Measurements from ENCODE around the gene BAIAP2L2.

- TF ChIP-seq CTCF (IDR thresholded peaks at IDR 0.05; ENCODE audit: low read depth, low read length, missing input control), result no peak
- no peak for TF ChIP-seq ZBTB33 (IDR thresholded peaks at IDR 0.05)
- no peak for TF ChIP-seq SP1 (IDR thresholded peaks at IDR 0.05)
- TF ChIP-seq RXRA (IDR thresholded peaks at IDR 0.05), result no peak
- no peak for TF ChIP-seq RAD21 (IDR thresholded peaks at IDR 0.05)
- TF ChIP-seq HNF4G (IDR thresholded peaks at IDR 0.05), result no peak
- TF ChIP-seq EGR1 (IDR thresholded peaks at IDR 0.05; ENCODE audit: low read depth in 2 of 2), result no peak
- TF ChIP-seq GABPA (IDR thresholded peaks at IDR 0.05 in 1 of 2, conservative IDR thresholded peaks at IDR 0.05 in 1 of 2), result no peak
- no peak for TF ChIP-seq MAX (IDR thresholded peaks at IDR 0.05)
- no peak for TF ChIP-seq NR2F2 (IDR thresholded peaks at IDR 0.05)
- no peak for TF ChIP-seq REST (IDR thresholded peaks at IDR 0.05)
- no peak for TF ChIP-seq FOXA2 (IDR thresholded peaks at IDR 0.05)
Measured at GRCh38 chr22:38109371-38110001, 998 bp downstream of the BAIAP2L2 start.
